ENCODE results near the gene ZNF219. TPM values are rescaled to one million over a fixed set of nuclear protein-coding genes. Genes with fewer than 3 reads are reported as not detected.

Gene ZNF219
- total RNA-seq, 1 experiment from 2014 or later: 6.0 TPM

- TF ChIP-seq CTCF (conservative IDR thresholded peaks at IDR 0.05; ENCODE audit: low read depth, low read length) (no peak), EZH2 (IDR thresholded peaks at IDR 0.05; ENCODE audit: low read length, unreplicated experiment) (no peak), EZH2phosphoT487 (IDR thresholded peaks at IDR 0.05; ENCODE audit: borderline replicate concordance, low read length) (no peak)
- H3K9me3 ChIP-seq (ENCODE audit: low read length): no peaks in the 10 kb centered on the region
- H3K36me3 ChIP-seq (ENCODE audit: low read depth, low read length): no peaks in the 10 kb centered on the region
- H3K27ac ChIP-seq (ENCODE audit: low read length): no peak overlapping the region
- ChIA-PET POLR2A (ENCODE audit: unreplicated experiment) (interaction anchor here (0.6 kb wide), 1 partner anchor 192 kb away, joined by 3 read pairs; no protein-coding TSS in a partner anchor), CTCF (no interaction called here)
- BruUV-seq (replicated peaks): no TSS peak
- no peak overlapping the region for H3K4me2 ChIP-seq (ENCODE audit: low read length)
- intact Hi-C loops (cut with micrococcal nuclease): no loop called here
- H4K20me1 ChIP-seq (ENCODE audit: low read length): no peaks in the 10 kb centered on the region
- H3K4me3 ChIP-seq (ENCODE audit: low read length): no peak overlapping the region
- H3K9ac ChIP-seq (ENCODE audit: low read length): no peak overlapping the region
- H3K9me2 ChIP-seq (replicated peaks; ENCODE audit: low read length): no peaks in the 10 kb centered on the region
- H3K27me3 ChIP-seq (ENCODE audit: low read length): peaks cover 36% of the 10 kb centered on the region
- peaks cover 6% of the 10 kb centered on the region; the same call in 1 of the 2 replicates for H3K4me1 ChIP-seq (ENCODE audit: insufficient read depth, low read length)
- no peaks in the 10 kb centered on the region for H3F3A ChIP-seq (ENCODE audit: low read length, unreplicated experiment)
- H2AFZ ChIP-seq (ENCODE audit: low read length): no peak overlapping the region
- H3K79me2 ChIP-seq (ENCODE audit: low read length): no peaks in the 10 kb centered on the region
- DNase-seq (no peak), ATAC-seq (no peak)
Observed at GRCh38 chr14:21072781-21073339, 25.6 kb downstream of the ZNF219 start.

GRCh38 chr14:21072031-21072473 is 26.4 kb downstream of the ZNF219 start:
- intact Hi-C loops (cut with micrococcal nuclease): no loop called here
- no TSS peak for BruUV-seq (replicated peaks)
- peak overlapping the region; percentile 93; the same call in 1 of the 2 replicates for H3K4me2 ChIP-seq (ENCODE audit: low read length)
- no peak for ATAC-seq
- ChIA-PET POLR2A (ENCODE audit: unreplicated experiment) (interaction anchor here (0.6 kb wide), 1 partner anchor 14 kb away, joined by 11 read pairs; no protein-coding TSS in a partner anchor), CTCF (interaction anchor here (0.7 kb wide), 1 partner anchor 20 kb away, joined by 3 read pairs; no protein-coding TSS in a partner anchor)
- no peaks in the 10 kb centered on the region for H3K79me2 ChIP-seq (ENCODE audit: low read length)
- H3K9ac ChIP-seq (ENCODE audit: low read length): no peak overlapping the region
- no peak for TF ChIP-seq CTCF (conservative IDR thresholded peaks at IDR 0.05; ENCODE audit: low read depth, low read length)
- TF ChIP-seq EZH2phosphoT487 (IDR thresholded peaks at IDR 0.05; ENCODE audit: borderline replicate concordance, low read length): no peak
- TF ChIP-seq EZH2 (IDR thresholded peaks at IDR 0.05; ENCODE audit: low read length, unreplicated experiment): no peak
- peaks cover 6% of the 10 kb centered on the region; the same call in 1 of the 2 replicates for H3K4me1 ChIP-seq (ENCODE audit: insufficient read depth, low read length)
- H3K4me3 ChIP-seq (ENCODE audit: low read length): 0 out of 2 replicates have a peak overlapping the region, but pooled peaks have one; percentile 72
- H3K27ac ChIP-seq (ENCODE audit: low read length): no peak overlapping the region
- H3K9me3 ChIP-seq (ENCODE audit: low read length): no peaks in the 10 kb centered on the region
- H3K27me3 ChIP-seq (ENCODE audit: low read length): peaks cover 43% of the 10 kb centered on the region
- no peak for DNase-seq
- no peaks in the 10 kb centered on the region for H3F3A ChIP-seq (ENCODE audit: low read length, unreplicated experiment)
- H2AFZ ChIP-seq (ENCODE audit: low read length): no peak overlapping the region
- no peaks in the 10 kb centered on the region for H4K20me1 ChIP-seq (ENCODE audit: low read length)
- no peaks in the 10 kb centered on the region for H3K9me2 ChIP-seq (replicated peaks; ENCODE audit: low read length)
- H3K36me3 ChIP-seq (ENCODE audit: low read depth, low read length): no peaks in the 10 kb centered on the region
